Raji (cell line): ENCODE measurements around the gene TAS1R1.

ENCODE experiments used
- POLR2A ChIP-seq: IDR thresholded peaks from 2 replicates; pipeline ENCODE4 v1.6.1; 2011; ENCODE audit warnings: low read depth, low read length, control low read depth; ENCODE audit not compliant: insufficient read depth

The TAS1R1 gene

GRCh38 chr1:6579374-6580118 lies 24.4 kb downstream of the TAS1R1 start, which contains the start of gene ZBTB48:
Gene ZBTB48 (plus strand): TSS chr1:6579994. CDS start chr1:6580610, 616 bp downstream.
- peak; percentile 100 for TF ChIP-seq POLR2A

- no peak for TF ChIP-seq POLR2A
These were observed 25.0 kb downstream of the TAS1R1 start for GRCh38 chr1:6580119-6580592.

GRCh38 chr1:6580593-6581409 lies 25.7 kb downstream of the TAS1R1 start:
- TF ChIP-seq POLR2A = no peak

- 0 out of 2 replicates have a peak, but pooled peaks have one; percentile 12 for TF ChIP-seq POLR2A
These were observed 26.6 kb downstream of the TAS1R1 start for GRCh38 chr1:6581561-6582305.

GRCh38 chr1:6582370-6582769 lies 27.3 kb downstream of the TAS1R1 start:
- no peak for TF ChIP-seq POLR2A

GRCh38 chr1:6584126-6585080 lies 29.3 kb downstream of the TAS1R1 start:
- no peak for TF ChIP-seq POLR2A

GRCh38 chr1:6585081-6585722 lies 30.1 kb downstream of the TAS1R1 start:
- TF ChIP-seq POLR2A = no peak

GRCh38 chr1:6585841-6586240 lies 30.7 kb downstream of the TAS1R1 start:
- no peak for TF ChIP-seq POLR2A

- no peak for TF ChIP-seq POLR2A
These were observed 31.3 kb downstream of the TAS1R1 start for GRCh38 chr1:6586404-6586816.

- TF ChIP-seq POLR2A = no peak
These were observed 32.3 kb downstream of the TAS1R1 start for GRCh38 chr1:6587261-6588005.

- TF ChIP-seq POLR2A = no peak
These were observed 33.2 kb downstream of the TAS1R1 start for GRCh38 chr1:6588128-6588892.

- no peak for TF ChIP-seq POLR2A
These were observed 33.9 kb downstream of the TAS1R1 start for GRCh38 chr1:6588893-6589520.
